ENCODE data around the gene PODN. TPM values are rescaled to one million over a fixed set of nuclear protein-coding genes. Genes with fewer than 3 reads are reported as not detected.

PODN gene
- total RNA-seq, 1 experiment from 2014 or later: 0.17 TPM

DNA sequence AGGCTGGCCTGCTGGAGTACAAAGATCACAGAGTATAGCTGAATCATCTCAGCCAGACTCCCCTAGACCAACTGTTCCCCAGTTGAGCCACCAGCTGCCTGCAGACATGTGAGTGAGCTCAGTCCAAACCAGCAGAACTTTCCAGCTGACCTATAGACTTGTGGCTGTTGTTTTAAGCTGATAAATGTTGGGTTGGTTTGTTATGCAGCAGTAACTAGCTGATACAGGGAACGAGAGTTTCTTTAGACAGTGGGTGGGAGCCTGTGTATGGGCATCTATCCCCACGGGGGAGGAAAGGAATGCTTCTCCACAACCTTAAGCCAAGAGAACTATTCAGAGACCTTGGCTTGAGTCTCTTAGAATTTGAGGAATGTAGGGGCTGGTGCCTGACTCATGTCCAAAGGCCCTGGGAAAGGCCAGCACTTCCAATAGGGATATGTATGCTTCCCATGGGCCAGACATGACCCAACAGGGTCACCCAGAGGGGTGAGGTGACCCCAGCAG, 50.3 kb downstream of the PODN start:
- Histone ChIP-seq H3K23ac (ENCODE audit: insufficient read length, low read depth, low read length) (no peak overlapping the region), H2BK120ac (ENCODE audit: low read depth, low read length, poor library complexity, severe bottlenecking) (no peak overlapping the region), H3K4ac (ENCODE audit: low read depth, low read length) (no peak overlapping the region), H3K4me2 (ENCODE audit: insufficient read depth, insufficient read length, low read length) (no peak overlapping the region), H4K20me1 (ENCODE audit: control insufficient read depth, insufficient read depth, insufficient read length) (peaks cover 2% of the 10 kb centered on the region), H3K9ac (ENCODE audit: extremely low read depth, insufficient read length, low read length) (no peak overlapping the region), H2AFZ (ENCODE audit: low read length) (no peak overlapping the region), H3K14ac (ENCODE audit: insufficient read depth, low read length) (no peak overlapping the region), H3K9me3 (ENCODE audit: control insufficient read depth, low read depth, low read length) (no peaks in the 10 kb centered on the region), H3K79me1 (ENCODE audit: insufficient read depth, low read depth, low read length, poor library complexity, severe bottlenecking) (no peaks in the 10 kb centered on the region), H4K5ac (ENCODE audit: insufficient read length, low read depth, low read length) (no peak overlapping the region), H2BK5ac (ENCODE audit: insufficient read length, low read length) (no peak overlapping the region), H3K27me3 (ENCODE audit: insufficient read depth, low read length) (no peaks in the 10 kb centered on the region), H4K91ac (ENCODE audit: insufficient read length, low read depth, low read length) (no peak overlapping the region), H3K18ac (ENCODE audit: insufficient read length, low read depth, low read length) (no peak overlapping the region), H2AK5ac (ENCODE audit: insufficient read length, low read length) (no peak overlapping the region), H2BK12ac (ENCODE audit: insufficient read length, low read depth, low read length) (no peak overlapping the region), H3K23me2 (ENCODE audit: insufficient read length, low read depth, low read length, poor library complexity, severe bottlenecking) (no peaks in the 10 kb centered on the region), H4K8ac (replicated peaks; ENCODE audit: insufficient read length, low read depth, low read length) (no peak overlapping the region), H2BK20ac (ENCODE audit: low read depth, low read length, poor library complexity, severe bottlenecking) (no peak overlapping the region), H3K56ac (ENCODE audit: insufficient read length, low read depth, low read length) (no peak overlapping the region), H3K27ac (ENCODE audit: insufficient read length, low read depth, low read length) (no peak overlapping the region), H3K4me1 (ENCODE audit: insufficient read depth, low read length) (no peaks in the 10 kb centered on the region; the same call in 1 of the 2 replicates), H3K79me2 (ENCODE audit: insufficient read depth, low read length) (no peaks in the 10 kb centered on the region), H2BK15ac (ENCODE audit: low read depth, low read length) (no peak overlapping the region), H3T11ph (ENCODE audit: low read length) (no peak overlapping the region)
- Mint-ChIP-seq H3K27me3 (ENCODE audit: low read depth) (peaks cover 25% of the 10 kb centered on the region), H3K4me3 (peak overlapping the region in 1 of 2 experiments; percentile 53; a peak in 1 of 5 replicates), H3K36me3 (ENCODE audit: insufficient read depth in 1 of 3, low read depth in 3 of 3) (no peaks in the 10 kb centered on the region), H3K27ac (no peak overlapping the region), H3K4me1 (peaks cover 43 to 53% of the 10 kb centered on the region in 2 experiments), H3K9me3 (peaks cover 4 to 9% of the 10 kb centered on the region in 2 experiments; a peak in 2 of 5 replicates)
- DNase-seq: no peak
- whole genome bisulfite sequencing (ENCODE audit: extremely low coverage, insufficient read length, low lambda C conversion rate): no CpG with 5 or more reads among the region's 2 CpGs
- TF ChIP-seq CTCF (conservative IDR thresholded peaks at IDR 0.05): no peak

All from H9 (cell line).